SJSA1 (cell line): Measurements from ENCODE around the gene SH2D1B. TPM values are rescaled to one million over a fixed set of nuclear protein-coding genes. Genes with fewer than 3 reads are reported as not detected.
A peak's percentile ranks its signal among the peaks of the same experiment; 100 is the strongest.
"Not testable (repeated sequence)": the region's sequence is repeated elsewhere in the genome, so short reads cannot be mapped to it uniquely, and the experiment has no call there.

Source experiments
- DNase-seq, 2 experiments: peaks; one replicate each; pipeline ENCODE4 v3.0.0-alpha.2; 2015 to 2020; ENCODE audit warnings: low spot score in 2 of 2, low read depth in 1 of 2
- H3K27ac ChIP-seq: fragments of 250-450 bp; sonication (Bioruptor Pico); 2 replicates; pipeline ENCODE4 v1.5.1; 2020; ENCODE audit warnings: mild to moderate bottlenecking, moderate library complexity
- H3K27me3 ChIP-seq: fragments of 250-450 bp; sonication (Bioruptor Pico); replicated peaks from 2 replicates; pipeline ENCODE4 v1.5.1; 2020; ENCODE audit warnings: mild to moderate bottlenecking, moderate library complexity
- H3K36me3 ChIP-seq: fragments of 250-450 bp; sonication (Bioruptor Pico); 2 replicates; pipeline ENCODE4 v1.5.1; 2020; ENCODE audit warnings: mild to moderate bottlenecking
- H3K4me1 ChIP-seq: fragments of 250-450 bp; sonication (Bioruptor Pico); replicated peaks from 2 replicates; pipeline ENCODE4 v1.6.1; 2021; ENCODE audit warnings: mild to moderate bottlenecking
- H3K4me3 ChIP-seq: fragments of 250-450 bp; sonication (Bioruptor Pico); 2 replicates; pipeline ENCODE4 v1.5.1; 2020; ENCODE audit warnings: mild to moderate bottlenecking
- H3K9me3 ChIP-seq: fragments of 250-450 bp; sonication (Bioruptor Pico); replicated peaks from 2 replicates; pipeline ENCODE4 v1.5.1; 2020; ENCODE audit warnings: mild to moderate bottlenecking
- total RNA-seq: library from RNA; depleted of rRNA; stranded (reverse); fragments of >200 nt; shearing (Covaris generic); gene quantifications from 2 replicates; pipeline ENCODE4 v1.2.3, GENCODE V29; 2014; rRNA removed

Gene SH2D1B
- total RNA-seq, 1 experiment from 2014 or later, result not detected

- Histone ChIP-seq H3K4me1 (no peaks in the 10 kb centered on the region), H3K36me3 (no peaks in the 10 kb centered on the region), H3K9me3 (no peaks in the 10 kb centered on the region), H3K27ac (no peak overlapping the region), H3K27me3 (no peaks in the 10 kb centered on the region), H3K4me3 (no peak overlapping the region)
- no peak for DNase-seq
These were observed 54.2 kb downstream of the SH2D1B start for GRCh38 chr1:162357681-162358266.

GRCh38 chr1:162353702-162354101 is 58.2 kb downstream of the SH2D1B start:
- DNase-seq, result no peak
- no peak overlapping the region for H3K27ac ChIP-seq
- H3K27me3 ChIP-seq, result no peaks in the 10 kb centered on the region
- no peaks in the 10 kb centered on the region for H3K36me3 ChIP-seq
- no peaks in the 10 kb centered on the region for H3K9me3 ChIP-seq
- peaks cover 28% of the 10 kb centered on the region for H3K4me1 ChIP-seq
- no peak overlapping the region for H3K4me3 ChIP-seq

GRCh38 chr1:162353078-162353477 is 58.9 kb downstream of the SH2D1B start:
- Histone ChIP-seq H3K4me3 (no peak overlapping the region), H3K9me3 (no peaks in the 10 kb centered on the region), H3K27me3 (no peaks in the 10 kb centered on the region), H3K36me3 (no peaks in the 10 kb centered on the region), H3K4me1 (peaks cover 28% of the 10 kb centered on the region), H3K27ac (no peak overlapping the region)
- DNase-seq, result no peak

- H3K36me3 ChIP-seq, H3K27me3 ChIP-seq, H3K9me3 ChIP-seq, H3K4me3 ChIP-seq, DNase-seq, H3K27ac ChIP-seq: not testable (repeated sequence)
- peaks cover 36% of the 10 kb centered on the region for H3K4me1 ChIP-seq
These were observed 60.1 kb downstream of the SH2D1B start for GRCh38 chr1:162351874-162352273.

- Histone ChIP-seq H3K27me3 (no peaks in the 10 kb centered on the region), H3K36me3 (no peaks in the 10 kb centered on the region), H3K9me3 (no peaks in the 10 kb centered on the region), H3K4me1 (peaks cover 36% of the 10 kb centered on the region), H3K27ac (no peak overlapping the region), H3K4me3 (no peak overlapping the region)
- no peak for DNase-seq
These were observed 60.6 kb downstream of the SH2D1B start for GRCh38 chr1:162351246-162351842.

- H3K27me3 ChIP-seq, result no peaks in the 10 kb centered on the region
- no peak overlapping the region for H3K4me3 ChIP-seq
These were observed 62.2 kb downstream of the SH2D1B start for GRCh38 chr1:162349635-162350330.

GRCh38 chr1:162347281-162347680 is 64.7 kb downstream of the SH2D1B start:
- Histone ChIP-seq H3K36me3 (no peaks in the 10 kb centered on the region), H3K4me1 (peaks cover 36% of the 10 kb centered on the region), H3K9me3 (no peaks in the 10 kb centered on the region), H3K27me3 (no peaks in the 10 kb centered on the region), H3K4me3 (no peak overlapping the region), H3K27ac (no peak overlapping the region)
- no peak for DNase-seq

More at GRCh38 chr1:162349635-162350330, 62.2 kb downstream of the SH2D1B start:
- peak; percentile 55 to 91 for DNase-seq
- H3K9me3 ChIP-seq, result no peaks in the 10 kb centered on the region
- H3K36me3 ChIP-seq, result no peaks in the 10 kb centered on the region
- H3K4me1 ChIP-seq, result peaks cover 36% of the 10 kb centered on the region
- H3K27ac ChIP-seq, result peak overlapping the region; percentile 80

Other genes with a start within 250 kb of the SH2D1B start
- gene SPATA46, start 35.3 kb downstream of the SH2D1B start, total RNA-seq, result not detected in 2 replicates
- gene C1orf226, start 30.4 kb downstream of the SH2D1B start, total RNA-seq, result 0.37 and 6.0 TPM in 2 replicates
- gene UHMK1, start 85.7 kb upstream of the SH2D1B start, total RNA-seq, result 133 and 177 TPM in 2 replicates
- 159 and 168 TPM in 2 replicates for gene UAP1, start 149.6 kb upstream of the SH2D1B start, total RNA-seq
- gene DDR2, start 220.3 kb upstream of the SH2D1B start, total RNA-seq, result 52.7 and 62.8 TPM in 2 replicates